Body of pancreas (tissue), 4 donors: ENCODE results near the gene ATOH8. TPM values are rescaled to one million over a fixed set of nuclear protein-coding genes. Genes with fewer than 3 reads are reported as not detected.

Experiments
- ATAC-seq: fragments of 150-250 bp; one replicate; pipeline ENCODE4 v1.9.1; 2016
- DNase-seq, 4 donors: peaks; one replicate each; pipeline ENCODE4 v3.0.0-alpha.2; 2019
- H3K27ac ChIP-seq, 4 donors: fragments of 200-600 bp; sonication (generic); 1 replicate in 3 of 4; 2 replicates in 1 of 4; pipeline versions ENCODE4 v1.5.1 to v1.6.1; 2016 to 2019; ENCODE audit warnings: mild to moderate bottlenecking in 1 of 4, mixed read lengths in 1 of 4, moderate library complexity in 1 of 4
- H3K27me3 ChIP-seq, 2 donors: fragments of 200-600 bp; sonication (generic); one replicate each; pipeline ENCODE4 v1.6.0; 2016; ENCODE audit warnings: mild to moderate bottlenecking in 1 of 2
- H3K36me3 ChIP-seq, 2 donors: fragments of 200-600 bp; sonication (generic); replicated peaks in 1 of 2; 2 replicates each; pipeline ENCODE4 v1.5.1; 2016; ENCODE audit warnings: low read depth in 2 of 2; ENCODE audit not compliant: insufficient read depth in 1 of 2
- H3K4me1 ChIP-seq: fragments of 200-600 bp; sonication (generic); one replicate; pipeline ENCODE4 v1.6.0; 2016
- H3K4me3 ChIP-seq, 2 donors: fragments of 200-600 bp; sonication (generic); 1 replicate in 1 of 2; 2 replicates in 1 of 2; pipeline ENCODE4 v1.5.1; 2016 to 2019
- H3K9me3 ChIP-seq, 3 donors: fragments of 200-600 bp; sonication (generic); 1 replicate in 2 of 3; 2 replicates in 1 of 3; pipeline ENCODE4 v1.5.1; 2016
- POLR2A ChIP-seq, 3 donors: fragments of 450-650 bp; IDR thresholded peaks; one replicate each; pipeline ENCODE4 v1.6.1; 2016; ENCODE audit warnings: antibody characterized with exemption in 3 of 3, mild to moderate bottlenecking in 2 of 3
- WGBS, 2 donors: methylation state at CpG; one replicate each; pipeline ENCODE4 v1.1.5; 2017; 5-methylcytosine and 5-hydroxymethylcytosine counted together
- intact Hi-C: fragments of 100-400 bp; cut with DNase I; formaldehyde crosslinking; loops from one replicate; pipeline ENCODE4 v1.15.1; 2023
- total RNA-seq, 2 donors: library from RNA; depleted of rRNA; stranded (reverse); fragments of >200 nt; gene quantifications; one replicate each; pipeline ENCODE4 v1.1.0, GENCODE V29; 2016
- TF ChIP-seq, protein P1 (sequence below), 7 experiments: fragments of 450-650 bp in 4 of 7; fragments of 200-600 bp in 3 of 7; sonication (generic) in 3 of 7; IDR thresholded peaks; one replicate each; pipeline ENCODE4 v1.5.1; 2016 to 2019; ENCODE audit warnings: antibody characterized with exemption in 7 of 7

The ATOH8 gene
- total RNA-seq, 2 donors from 2014 or later, result 12.9 to 14.5 TPM

DNA sequence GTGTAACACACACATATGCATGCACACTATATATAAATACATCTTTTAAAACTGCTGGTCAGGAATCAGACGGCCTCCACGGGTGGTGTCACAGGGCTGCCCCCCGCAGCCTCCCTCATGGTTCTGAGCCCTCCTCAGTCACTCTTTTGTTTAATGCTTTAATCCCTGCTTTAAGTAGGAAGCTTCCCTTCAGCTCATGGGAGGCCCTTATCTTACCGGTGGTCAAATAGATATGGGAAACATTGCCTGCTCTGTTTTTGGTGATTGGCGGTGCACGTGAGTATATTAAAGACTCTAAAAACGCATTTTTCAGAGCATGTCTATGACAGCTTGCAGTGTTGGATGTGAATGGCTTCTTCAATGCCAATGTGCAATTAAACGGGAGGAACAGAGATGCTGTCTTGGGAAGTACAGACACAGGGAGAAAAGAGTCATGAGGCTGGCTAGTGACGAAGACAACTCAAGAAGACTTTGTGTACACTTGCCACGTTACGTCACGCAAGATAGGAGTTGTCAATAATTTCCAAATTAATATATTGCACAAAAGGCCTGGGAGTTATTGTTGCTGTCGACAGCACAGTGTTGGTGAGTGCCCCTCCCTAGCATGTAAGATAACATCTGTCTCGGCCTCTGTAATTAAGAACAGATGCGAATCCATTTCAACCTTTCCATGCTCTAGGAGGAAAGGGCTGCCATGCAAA lies 36.3 kb upstream of the ATOH8 start:
- 72 to 78% methylated on average over 15 of the region's 15 CpGs for WGBS, 2 donors
- intact Hi-C loops, result no loop called here
- no peak overlapping the region for H3K4me3 ChIP-seq
- H3K36me3 ChIP-seq, result no peaks in the 10 kb centered on the region
- H3K9me3 ChIP-seq, result no peaks in the 10 kb centered on the region
- no peak for DNase-seq
- H3K4me1 ChIP-seq, result peaks cover 21% of the 10 kb centered on the region
- ATAC-seq, result no peak
- H3K27ac ChIP-seq, result no peak overlapping the region
- no peaks in the 10 kb centered on the region for H3K27me3 ChIP-seq
- TF ChIP-seq, protein P1, sequence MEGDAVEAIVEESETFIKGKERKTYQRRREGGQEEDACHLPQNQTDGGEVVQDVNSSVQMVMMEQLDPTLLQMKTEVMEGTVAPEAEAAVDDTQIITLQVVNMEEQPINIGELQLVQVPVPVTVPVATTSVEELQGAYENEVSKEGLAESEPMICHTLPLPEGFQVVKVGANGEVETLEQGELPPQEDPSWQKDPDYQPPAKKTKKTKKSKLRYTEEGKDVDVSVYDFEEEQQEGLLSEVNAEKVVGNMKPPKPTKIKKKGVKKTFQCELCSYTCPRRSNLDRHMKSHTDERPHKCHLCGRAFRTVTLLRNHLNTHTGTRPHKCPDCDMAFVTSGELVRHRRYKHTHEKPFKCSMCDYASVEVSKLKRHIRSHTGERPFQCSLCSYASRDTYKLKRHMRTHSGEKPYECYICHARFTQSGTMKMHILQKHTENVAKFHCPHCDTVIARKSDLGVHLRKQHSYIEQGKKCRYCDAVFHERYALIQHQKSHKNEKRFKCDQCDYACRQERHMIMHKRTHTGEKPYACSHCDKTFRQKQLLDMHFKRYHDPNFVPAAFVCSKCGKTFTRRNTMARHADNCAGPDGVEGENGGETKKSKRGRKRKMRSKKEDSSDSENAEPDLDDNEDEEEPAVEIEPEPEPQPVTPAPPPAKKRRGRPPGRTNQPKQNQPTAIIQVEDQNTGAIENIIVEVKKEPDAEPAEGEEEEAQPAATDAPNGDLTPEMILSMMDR (IDR thresholded peaks at IDR 0.05), result no peak
- no peak for TF ChIP-seq POLR2A (IDR thresholded peaks at IDR 0.05)

DNA sequence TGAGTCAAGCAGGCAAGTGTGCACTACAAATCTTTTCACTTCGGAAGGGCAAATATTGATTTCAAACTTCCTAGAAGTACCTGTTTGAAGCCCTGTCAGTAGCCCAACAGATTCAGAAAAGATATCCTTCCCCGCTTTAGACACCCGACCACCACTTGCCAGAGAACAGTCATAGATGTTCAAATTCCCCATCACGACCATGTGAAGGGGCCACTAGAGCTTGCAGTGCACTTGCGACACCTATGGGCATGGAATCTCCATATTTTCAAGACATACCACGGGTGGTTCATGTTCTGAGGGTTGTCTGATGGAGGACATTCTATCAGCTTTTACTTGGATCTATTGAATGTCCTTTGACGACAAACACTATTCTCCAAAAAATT lies 35.8 kb upstream of the ATOH8 start:
- TF ChIP-seq, protein P1 (IDR thresholded peaks at IDR 0.05), result no peak
- no peak for TF ChIP-seq POLR2A (IDR thresholded peaks at IDR 0.05)
- H3K27me3 ChIP-seq, result no peaks in the 10 kb centered on the region
- WGBS, 2 donors, result 83 to 84% methylated on average over 7 of the region's 7 CpGs
- peaks cover 15% of the 10 kb centered on the region for H3K4me1 ChIP-seq
- no peak overlapping the region for H3K4me3 ChIP-seq
- DNase-seq (no peak), ATAC-seq (no peak)
- intact Hi-C loops, result no loop called here
- no peaks in the 10 kb centered on the region for H3K36me3 ChIP-seq
- no peak overlapping the region for H3K27ac ChIP-seq
- H3K9me3 ChIP-seq, result no peaks in the 10 kb centered on the region

DNA sequence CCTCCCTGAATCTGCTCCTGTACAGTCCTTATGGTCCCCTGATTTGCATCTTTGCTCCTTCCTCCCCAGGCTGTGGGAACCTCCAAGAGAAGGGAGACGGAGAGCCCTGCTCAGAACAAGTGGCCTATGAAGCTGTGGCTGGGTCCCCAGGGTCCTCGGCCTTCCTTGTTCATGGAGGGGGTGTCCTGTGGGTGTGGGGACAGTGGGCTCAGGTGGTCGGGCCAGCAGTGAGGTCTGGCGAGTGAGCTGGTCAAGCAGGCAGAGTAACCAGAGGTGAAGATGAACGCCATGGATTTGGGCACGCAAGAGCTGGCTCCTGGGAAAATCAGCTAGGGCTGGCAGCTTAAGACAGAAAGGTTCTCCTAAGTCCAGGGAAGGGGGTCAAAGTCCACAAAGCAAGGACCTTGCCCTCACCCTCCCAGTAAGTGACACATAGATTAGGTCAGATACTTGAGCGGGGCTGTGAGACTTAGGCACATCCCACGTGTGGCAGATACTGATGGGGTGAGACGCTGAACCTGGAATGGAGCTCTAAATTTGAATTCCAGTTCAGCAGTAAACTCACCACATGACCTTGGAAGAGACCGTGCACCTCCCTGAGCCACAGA lies 34.8 kb upstream of the ATOH8 start:
- Histone ChIP-seq H3K36me3 (no peaks in the 10 kb centered on the region), H3K4me3 (no peak overlapping the region), H3K27ac (no peak overlapping the region), H3K4me1 (peaks cover 12% of the 10 kb centered on the region), H3K27me3 (no peaks in the 10 kb centered on the region), H3K9me3 (no peaks in the 10 kb centered on the region)
- ATAC-seq, result peak; percentile 33
- 39 to 58% methylated on average over 5 to 10 of the region's 10 CpGs for WGBS, 2 donors
- DNase-seq, result peak in 2 of 4 donors; percentile 40 to 50
- intact Hi-C loops, result no loop called here
- no peak for TF ChIP-seq POLR2A (IDR thresholded peaks at IDR 0.05)
- TF ChIP-seq, protein P1 (IDR thresholded peaks at IDR 0.05), result no peak

DNA sequence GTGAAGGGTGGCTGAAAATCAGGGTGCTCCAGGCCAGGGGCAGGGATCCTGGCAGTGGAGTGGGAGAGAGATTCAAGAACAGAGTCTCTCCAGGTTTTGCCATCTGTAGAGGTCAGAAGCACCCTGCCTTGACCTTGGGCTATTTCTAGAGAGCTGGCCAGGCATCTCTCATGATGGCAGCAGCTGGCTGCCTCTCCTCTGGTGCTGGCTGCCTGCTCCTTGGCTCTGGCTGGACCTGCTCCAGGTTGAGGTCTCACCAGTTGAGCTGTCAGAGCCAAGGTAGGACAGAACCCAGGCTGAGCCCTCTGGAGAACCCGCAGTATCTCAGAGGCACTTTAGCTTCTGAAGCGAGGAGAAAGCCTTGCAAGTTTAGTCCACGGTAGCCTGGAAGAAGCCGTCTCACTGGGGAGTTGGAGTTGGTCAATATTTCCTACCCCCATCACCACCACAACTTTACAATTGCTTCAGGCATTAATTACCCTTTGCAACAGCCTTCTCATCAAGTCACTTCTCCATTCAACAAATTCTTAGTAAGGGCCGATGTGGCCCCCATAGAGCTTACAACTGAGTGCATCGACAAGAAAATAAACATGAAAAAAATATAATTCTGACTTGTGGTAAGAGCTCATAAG lies 34.1 kb upstream of the ATOH8 start:
- no peak for ATAC-seq

More for the DNA sequence above, 34.1 kb upstream of the ATOH8 start:
- no peak overlapping the region for H3K27ac ChIP-seq
- peaks cover 12% of the 10 kb centered on the region for H3K4me1 ChIP-seq
- no peaks in the 10 kb centered on the region for H3K36me3 ChIP-seq
- intact Hi-C loops, result loop anchor here (10.0 kb wide), 1 partner anchor 365 kb away; no protein-coding TSS in a partner anchor
- H3K27me3 ChIP-seq, result no peaks in the 10 kb centered on the region
- H3K9me3 ChIP-seq, result no peaks in the 10 kb centered on the region
- DNase-seq, result peak in 1 of 4 donors; percentile 52
- H3K4me3 ChIP-seq, result no peak overlapping the region
- TF ChIP-seq POLR2A (IDR thresholded peaks at IDR 0.05), result no peak
- TF ChIP-seq, protein P1 (IDR thresholded peaks at IDR 0.05), result no peak
- WGBS, 2 donors, result 73 to 89% methylated on average over 6 of the region's 6 CpGs
